Spleen (tissue), 11 donors: Measurements from ENCODE around the gene ZDBF2. TPM values are rescaled to one million over a fixed set of nuclear protein-coding genes. Genes with fewer than 3 reads are reported as not detected.
"Not testable (repeated sequence)": the region's sequence is repeated elsewhere in the genome, so short reads cannot be mapped to it uniquely, and the experiment has no call there.

Experiments
- DNase-seq: peaks from one replicate; pipeline ENCODE4 v3.0.0-alpha.2; 2020
- H3K27ac ChIP-seq, 8 donors: fragments of 200-600 bp; sonication (generic) in 7 of 8; 1 replicate in 4 of 8; 2 replicates in 4 of 8; pipeline versions ENCODE4 v1.5.0 to v1.8.0; 2016 to 2021; ENCODE audit warnings: inconsistent platforms in 4 of 8, mild to moderate bottlenecking in 4 of 8, moderate library complexity in 1 of 8
- H3K27me3 ChIP-seq, 7 donors: fragments of 200-600 bp; sonication (generic) in 6 of 7; replicated peaks in 1 of 7; 1 replicate in 4 of 7; 2 replicates in 3 of 7; pipeline versions ENCODE4 v1.5.0 to v1.8.0; 2016 to 2021; ENCODE audit warnings: inconsistent platforms in 3 of 7, mild to moderate bottlenecking in 1 of 7
- H3K36me3 ChIP-seq, 6 donors: fragments of 200-600 bp; sonication (generic) in 5 of 6; 1 replicate in 4 of 6; 2 replicates in 2 of 6; pipeline versions ENCODE4 v1.5.0 to v1.8.0; 2016 to 2021; ENCODE audit warnings: inconsistent platforms in 2 of 6
- H3K4me1 ChIP-seq, 6 donors: fragments of 200-600 bp; sonication (generic) in 5 of 6; 1 replicate in 3 of 6; 2 replicates in 3 of 6; pipeline versions ENCODE4 v1.5.0 to v1.8.0; 2016 to 2021; ENCODE audit warnings: inconsistent platforms in 3 of 6
- H3K4me3 ChIP-seq, 8 donors: fragments of 200-600 bp; sonication (generic) in 7 of 8; 1 replicate in 4 of 8; 2 replicates in 4 of 8; pipeline versions ENCODE4 v1.5.0 to v1.8.0; 2016 to 2021; ENCODE audit warnings: inconsistent platforms in 4 of 8, mild to moderate bottlenecking in 4 of 8, moderate library complexity in 2 of 8
- H3K9me3 ChIP-seq, 8 donors: fragments of 200-600 bp; sonication (generic) in 7 of 8; 1 replicate in 4 of 8; 2 replicates in 4 of 8; pipeline versions ENCODE4 v1.5.0 to v1.8.0; 2016 to 2021; ENCODE audit warnings: inconsistent platforms in 4 of 8
- POLR2A ChIP-seq, 3 donors: fragments of 450-650 bp; IDR thresholded peaks; one replicate each; pipeline ENCODE4 v1.5.1; 2017; ENCODE audit warnings: antibody characterized with exemption in 3 of 3, mild to moderate bottlenecking in 1 of 3
- POLR2AphosphoS5 ChIP-seq, 3 donors: sonication (generic); formaldehyde crosslinking; IDR thresholded peaks; one replicate each; pipeline ENCODE4 v1.5.1; 2017; ENCODE audit warnings: antibody characterized with exemption in 3 of 3
- WGBS, 5 donors: extraction: QIAGEN DNeasy Blood & Tissue Kit in 3 of 5; methylation state at CpG; one replicate each; pipeline versions ENCODE4 v1.1.5 to v1.1.7; 2013 to 2018; 5-methylcytosine and 5-hydroxymethylcytosine counted together
- intact Hi-C: fragments of 100-400 bp; cut with DNase I; formaldehyde crosslinking; loops from one replicate; pipeline ENCODE4 v1.15.0; 2023; ENCODE audit warnings: low total_unique reads
- polyA plus RNA-seq, 3 donors: library from polyadenylated mRNA; stranded (reverse); fragments of 200-250 nt; gene quantifications; one replicate each; pipeline ENCODE4 v1.2.1, GENCODE V29; 2013
- total RNA-seq, 7 donors: library from RNA; depleted of rRNA in 3 of 7; stranded (reverse); fragments of >200 nt in 3 of 7; fragmentation: NEBNext Ultra II Directional in 4 of 7; extraction: Animal tissue kit (Norgen Biotek cat#: 25700) in 4 of 7; gene quantifications; one replicate each; pipeline versions ENCODE4 v1.1.0 to v1.2.1, GENCODE V29; 2016 to 2021
- TF ChIP-seq, protein P1 (sequence below), 11 experiments: fragments of 200-600 bp in 7 of 11; fragments of 450-650 bp in 4 of 11; sonication (generic) in 4 of 11; IDR thresholded peaks in 8 of 11; conservative IDR thresholded peaks in 3 of 11; 1 replicate in 7 of 11; 2 replicates in 4 of 11; pipeline versions ENCODE4 v1.4.0 to v1.8.0; 2016 to 2021; ENCODE audit warnings: antibody characterized with exemption in 11 of 11, inconsistent platforms in 4 of 11, mild to moderate bottlenecking in 1 of 11
- donor health status: healthy with polysubstance abuse.
- donor health status: DM: no; HTN: no; CAD: no; lungs with moderate emphysema.
- donor health status: DM: no; HTN: no; CAD: no.
- donor health status: Bipolar disorder and iron deficiency.
- donor health status: healthy.
- donor health status: DM: no; HTN: no; CAD: no.
- donor health status: DM: yes; HTN: yes; CAD: no.

Gene ZDBF2
- total and polyA plus RNA-seq, 10 donors: 1.2 to 14.7 (median 10.9) TPM

GRCh38 chr2:206296128-206296527 lies 21.7 kb downstream of the ZDBF2 start:
- H3K4me1 ChIP-seq: no peaks in the 10 kb centered on the region
- no peak for DNase-seq
- peaks cover 0 to 38% (median 0%) of the 10 kb centered on the region in 6 donors for H3K36me3 ChIP-seq
- H3K27ac ChIP-seq: no peak overlapping the region
- H3K27me3 ChIP-seq: no peaks in the 10 kb centered on the region
- TF ChIP-seq POLR2A (IDR thresholded peaks at IDR 0.05): no peak
- TF ChIP-seq POLR2AphosphoS5 (IDR thresholded peaks at IDR 0.05): no peak
- TF ChIP-seq, protein P1, sequence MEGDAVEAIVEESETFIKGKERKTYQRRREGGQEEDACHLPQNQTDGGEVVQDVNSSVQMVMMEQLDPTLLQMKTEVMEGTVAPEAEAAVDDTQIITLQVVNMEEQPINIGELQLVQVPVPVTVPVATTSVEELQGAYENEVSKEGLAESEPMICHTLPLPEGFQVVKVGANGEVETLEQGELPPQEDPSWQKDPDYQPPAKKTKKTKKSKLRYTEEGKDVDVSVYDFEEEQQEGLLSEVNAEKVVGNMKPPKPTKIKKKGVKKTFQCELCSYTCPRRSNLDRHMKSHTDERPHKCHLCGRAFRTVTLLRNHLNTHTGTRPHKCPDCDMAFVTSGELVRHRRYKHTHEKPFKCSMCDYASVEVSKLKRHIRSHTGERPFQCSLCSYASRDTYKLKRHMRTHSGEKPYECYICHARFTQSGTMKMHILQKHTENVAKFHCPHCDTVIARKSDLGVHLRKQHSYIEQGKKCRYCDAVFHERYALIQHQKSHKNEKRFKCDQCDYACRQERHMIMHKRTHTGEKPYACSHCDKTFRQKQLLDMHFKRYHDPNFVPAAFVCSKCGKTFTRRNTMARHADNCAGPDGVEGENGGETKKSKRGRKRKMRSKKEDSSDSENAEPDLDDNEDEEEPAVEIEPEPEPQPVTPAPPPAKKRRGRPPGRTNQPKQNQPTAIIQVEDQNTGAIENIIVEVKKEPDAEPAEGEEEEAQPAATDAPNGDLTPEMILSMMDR (IDR thresholded peaks at IDR 0.05 in 8 of 11, conservative IDR thresholded peaks at IDR 0.05 in 3 of 11): no peak
- no peak overlapping the region for H3K4me3 ChIP-seq
- intact Hi-C loops: no loop called here
- H3K9me3 ChIP-seq: peaks cover 0 to 7% (median 0%) of the 10 kb centered on the region in 8 donors
- 72 to 89% (median 85%) methylated on average over 3 of the region's 3 CpGs for WGBS, 5 donors

GRCh38 chr2:206299608-206300007 lies 25.1 kb downstream of the ZDBF2 start:
- H3K27me3 ChIP-seq, intact Hi-C loops, H3K4me1 ChIP-seq, DNase-seq, H3K4me3 ChIP-seq, H3K27ac ChIP-seq, H3K9me3 ChIP-seq: not testable (repeated sequence)
- peaks cover 0 to 29% (median 0%) of the 10 kb centered on the region in 6 donors for H3K36me3 ChIP-seq
- WGBS, 5 donors: 88 to 94% (median 93%) methylated on average over 10 of the region's 10 CpGs

DNA sequence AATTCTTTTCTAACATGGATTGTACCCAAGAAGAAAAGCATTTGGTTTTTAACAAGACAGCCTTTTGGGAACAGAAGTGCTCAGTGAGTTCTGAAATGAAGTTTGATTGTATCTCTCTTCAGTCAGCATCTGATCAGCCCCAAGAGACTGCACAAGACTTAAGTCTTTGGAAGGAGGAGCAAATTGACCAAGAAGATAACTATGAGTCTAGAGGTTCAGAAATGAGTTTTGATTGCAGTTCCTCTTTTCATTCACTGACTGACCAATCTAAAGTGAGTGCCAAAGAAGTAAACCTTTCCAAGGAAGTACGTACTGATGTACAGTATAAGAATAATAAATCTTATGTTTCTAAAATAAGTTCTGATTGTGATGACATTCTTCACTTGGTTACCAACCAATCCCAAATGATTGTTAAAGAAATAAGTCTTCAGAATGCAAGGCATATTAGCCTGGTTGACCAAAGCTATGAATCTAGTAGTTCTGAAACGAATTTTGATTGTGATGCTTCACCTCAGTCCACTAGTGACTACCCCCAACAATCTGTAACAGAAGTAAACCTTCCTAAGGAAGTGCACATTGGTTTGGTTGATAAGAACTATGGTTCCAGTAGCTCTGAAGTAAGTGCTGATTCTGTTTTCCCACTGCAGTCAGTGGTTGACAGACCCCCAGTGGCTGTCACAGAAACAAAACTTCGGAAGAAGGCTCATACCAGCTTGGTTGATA lies 31.2 kb downstream of the ZDBF2 start:
- 65 to 83% (median 74%) methylated on average over 3 of the region's 3 CpGs for WGBS, 5 donors
- Histone ChIP-seq H3K9me3 (no peaks in the 10 kb centered on the region), H3K4me1 (no peaks in the 10 kb centered on the region), H3K4me3 (no peak overlapping the region), H3K27ac (no peak overlapping the region), H3K36me3 (peaks cover 0 to 16% (median 5%) of the 10 kb centered on the region in 6 donors), H3K27me3 (no peaks in the 10 kb centered on the region)
- DNase-seq: no peak
- TF ChIP-seq, protein P1 (IDR thresholded peaks at IDR 0.05 in 8 of 11, conservative IDR thresholded peaks at IDR 0.05 in 3 of 11): no peak
- TF ChIP-seq POLR2AphosphoS5 (IDR thresholded peaks at IDR 0.05): no peak
- TF ChIP-seq POLR2A (IDR thresholded peaks at IDR 0.05): no peak
- intact Hi-C loops: no loop called here

GRCh38 chr2:206311026-206311425 lies 36.6 kb downstream of the ZDBF2 start:
- Histone ChIP-seq H3K27ac (no peak overlapping the region), H3K27me3 (no peaks in the 10 kb centered on the region), H3K4me1 (no peaks in the 10 kb centered on the region), H3K36me3 (peaks cover 0 to under 1% (median 0%) of the 10 kb centered on the region in 6 donors), H3K4me3 (no peak overlapping the region), H3K9me3 (no peaks in the 10 kb centered on the region)
- no peak for DNase-seq
- intact Hi-C loops: no loop called here
- TF ChIP-seq POLR2AphosphoS5 (IDR thresholded peaks at IDR 0.05): no peak
- 85 to 94% (median 90%) methylated on average over 9 of the region's 9 CpGs for WGBS, 5 donors

DNA sequence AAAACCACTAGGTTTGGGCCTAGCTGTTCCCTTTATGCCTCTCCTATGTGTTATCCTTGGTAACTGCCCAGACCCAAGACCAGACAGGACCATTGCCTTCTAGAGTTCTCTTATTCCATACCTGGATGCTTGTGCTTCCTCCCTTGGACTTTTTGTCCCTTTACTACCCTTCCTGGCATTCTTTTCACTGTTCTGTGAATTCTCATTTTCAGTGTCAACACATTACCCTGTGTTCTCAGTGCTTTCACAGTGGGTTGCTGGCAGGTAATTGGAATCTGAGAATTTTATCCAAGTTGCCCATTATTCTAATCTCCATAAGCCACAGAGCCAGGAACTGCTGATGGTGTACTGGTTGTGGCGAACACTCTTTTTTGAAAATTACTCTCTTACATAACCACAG lies 41.7 kb downstream of the ZDBF2 start:
- Histone ChIP-seq H3K27me3 (no peaks in the 10 kb centered on the region), H3K27ac (no peak overlapping the region), H3K9me3 (peaks cover 2 to 22% (median 17%) of the 10 kb centered on the region in 8 donors), H3K4me3 (no peak overlapping the region), H3K36me3 (no peaks in the 10 kb centered on the region), H3K4me1 (no peaks in the 10 kb centered on the region)
- 57 to 93% (median 70%) methylated on average over 1 of the region's 1 CpG for WGBS, 5 donors
- TF ChIP-seq, protein P1 (IDR thresholded peaks at IDR 0.05 in 8 of 11, conservative IDR thresholded peaks at IDR 0.05 in 3 of 11): no peak
- TF ChIP-seq POLR2AphosphoS5 (IDR thresholded peaks at IDR 0.05) (no peak), POLR2A (IDR thresholded peaks at IDR 0.05) (no peak)
- intact Hi-C loops: no loop called here
- no peak for DNase-seq
